Stimulated activated CD8-positive, alpha-beta memory T cell treated with anti-CD3 and anti-CD28 coated beads, Interleukin-12 subunit alpha, Interleukin-12 subunit beta, amount 100 ng/mL, for 24 hours (primary cell): Measurements from ENCODE around the gene ADGRD1.

ENCODE experiments used
- DNase-seq: peaks from one replicate; pipeline ENCODE4 v3.0.0-alpha.2; 2020; ENCODE audit errors: extremely low read depth

Gene ADGRD1

DNA sequence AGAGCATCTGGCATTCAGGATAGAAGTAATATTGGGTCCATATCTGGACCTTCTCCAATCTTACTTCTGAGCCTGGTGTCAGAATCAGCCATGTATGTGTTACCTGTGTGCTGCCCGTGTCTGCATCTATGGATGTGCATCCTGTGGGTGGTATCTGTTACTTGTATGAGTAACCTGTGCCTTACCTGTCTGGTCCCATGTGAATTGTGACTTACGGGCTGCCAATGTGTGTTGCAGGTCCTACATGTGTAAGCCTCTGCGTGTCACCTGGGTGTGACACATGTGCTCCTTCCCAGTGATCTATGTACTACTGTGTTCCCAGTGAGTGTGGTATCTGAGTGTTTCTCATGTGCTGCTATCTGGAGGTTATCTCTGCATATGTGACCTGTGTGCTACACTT, 208.4 kb downstream of the ADGRD1 start:
- no peak for DNase-seq

DNA sequence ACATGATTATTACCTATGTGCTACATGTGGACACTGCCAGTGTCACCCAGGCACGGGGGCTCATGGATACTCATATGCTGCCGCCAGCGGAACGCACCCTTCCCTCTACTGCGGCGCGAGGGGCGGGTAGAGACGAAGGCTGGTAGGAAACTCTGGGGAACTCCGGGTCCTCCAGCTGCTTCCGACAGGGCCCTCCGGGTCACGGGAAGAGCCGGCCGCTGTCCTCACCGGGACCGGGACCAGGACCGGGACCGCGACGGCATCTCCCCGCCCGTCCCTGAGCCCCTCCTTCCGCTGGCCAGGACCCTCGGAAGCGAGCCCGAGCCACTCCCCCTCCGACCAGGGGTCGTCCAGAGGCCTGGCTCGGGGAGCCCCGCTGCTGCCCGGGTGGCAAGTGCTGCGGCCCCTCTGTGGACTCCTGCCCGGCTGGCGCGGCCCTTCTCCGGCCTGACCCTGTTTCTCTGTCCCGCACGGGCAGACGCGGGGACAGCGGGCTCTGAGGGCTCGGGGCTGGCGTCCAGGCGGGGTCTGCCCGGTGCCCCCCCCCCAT, 209.6 kb downstream of the ADGRD1 start:
- no peak for DNase-seq

DNA sequence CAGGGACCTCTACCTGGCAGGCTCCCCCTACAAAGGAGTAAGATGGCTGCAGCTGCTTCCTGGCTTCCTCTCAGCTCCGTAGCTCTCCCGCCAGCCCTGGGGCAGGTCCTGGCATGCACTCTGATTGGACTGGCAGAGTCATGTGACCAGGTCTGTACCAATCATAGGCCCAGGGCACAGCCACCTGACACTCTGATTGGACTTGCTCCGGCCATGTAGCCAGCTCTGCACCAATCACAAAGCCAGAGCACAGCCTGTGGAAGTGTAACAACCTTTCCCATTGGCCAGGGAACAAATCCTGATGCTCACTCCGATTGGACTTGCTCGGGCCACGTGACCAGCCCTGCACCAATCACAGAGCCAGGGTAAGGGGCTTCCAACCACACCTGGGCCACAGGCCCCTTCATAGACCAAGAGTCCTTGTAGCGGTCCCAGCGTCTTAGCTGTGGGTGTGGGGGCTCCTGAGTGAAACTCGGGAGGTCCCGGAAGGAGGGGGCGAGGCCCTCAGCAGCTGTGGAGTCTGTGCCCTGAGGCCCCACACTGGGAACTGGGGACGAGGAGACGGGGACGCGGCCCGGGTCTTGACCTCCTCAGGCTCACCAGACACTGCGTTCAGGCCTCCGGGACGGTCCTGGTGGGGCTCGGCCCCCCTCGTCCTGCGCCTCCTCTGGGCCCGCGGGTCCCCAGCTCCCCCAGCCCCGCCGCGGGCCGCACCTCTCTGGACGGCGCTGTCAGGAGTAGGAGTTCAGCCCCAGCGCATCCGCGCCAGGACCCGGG, 210.6 kb downstream of the ADGRD1 start:
- DNase-seq = no peak

DNA sequence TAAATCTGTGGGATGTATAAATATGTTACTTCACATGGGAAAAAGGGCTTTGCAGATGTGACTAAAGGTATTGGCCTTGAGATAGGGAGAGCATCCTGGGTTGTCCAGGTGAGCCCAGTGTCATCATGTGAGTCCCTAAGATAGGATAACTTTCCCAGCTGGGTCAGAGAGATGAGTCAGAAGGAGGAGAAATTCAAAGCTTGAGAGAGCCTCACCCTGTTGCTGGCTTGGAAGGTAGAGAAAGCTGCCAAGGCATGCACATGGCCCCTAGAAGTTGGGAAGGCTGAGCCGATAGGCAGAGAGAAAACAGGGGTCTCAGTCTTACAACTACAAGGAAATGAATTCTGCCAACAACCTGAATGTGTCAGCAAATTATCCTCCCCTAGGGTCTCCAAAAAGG, 213.0 kb downstream of the ADGRD1 start:
- DNase-seq = no peak

DNA sequence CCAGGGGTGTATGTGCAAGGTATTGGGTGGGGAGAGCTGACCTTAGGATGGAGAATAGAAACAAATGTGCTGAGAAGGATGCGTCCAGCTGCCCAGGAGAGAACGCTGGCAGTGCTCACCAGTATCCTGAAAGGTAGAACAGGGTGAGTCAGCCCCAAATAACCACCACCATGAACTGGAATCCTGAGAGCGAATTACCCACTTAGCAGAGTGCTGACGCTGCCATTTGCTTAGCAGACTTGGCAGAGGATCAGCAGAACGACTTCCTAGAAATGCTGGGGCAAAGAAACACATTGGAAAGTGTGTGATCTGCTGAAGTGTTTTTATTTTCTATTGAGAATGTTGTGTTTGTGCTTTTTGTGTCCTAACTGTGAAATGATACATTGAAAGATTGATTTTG, 213.6 kb downstream of the ADGRD1 start:
- no peak for DNase-seq

DNA sequence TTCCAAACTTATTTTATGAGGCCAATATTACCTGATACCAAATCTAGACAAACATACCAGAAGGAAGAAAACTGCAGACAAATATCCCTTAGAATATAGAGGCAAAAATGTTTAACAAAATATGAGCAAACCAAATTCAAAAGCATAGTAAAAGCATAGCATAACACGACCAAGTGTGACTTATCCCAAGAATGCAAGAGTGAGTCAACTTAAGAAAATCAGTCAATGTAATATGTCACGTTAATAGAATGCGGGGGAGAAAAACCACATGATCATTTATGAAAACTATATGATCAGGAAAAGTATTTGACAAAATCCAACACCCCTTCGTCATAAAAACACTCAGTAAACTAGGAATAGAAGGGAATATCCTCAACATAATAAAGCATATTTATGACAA, 217.3 kb downstream of the ADGRD1 start:
- no peak for DNase-seq

DNA sequence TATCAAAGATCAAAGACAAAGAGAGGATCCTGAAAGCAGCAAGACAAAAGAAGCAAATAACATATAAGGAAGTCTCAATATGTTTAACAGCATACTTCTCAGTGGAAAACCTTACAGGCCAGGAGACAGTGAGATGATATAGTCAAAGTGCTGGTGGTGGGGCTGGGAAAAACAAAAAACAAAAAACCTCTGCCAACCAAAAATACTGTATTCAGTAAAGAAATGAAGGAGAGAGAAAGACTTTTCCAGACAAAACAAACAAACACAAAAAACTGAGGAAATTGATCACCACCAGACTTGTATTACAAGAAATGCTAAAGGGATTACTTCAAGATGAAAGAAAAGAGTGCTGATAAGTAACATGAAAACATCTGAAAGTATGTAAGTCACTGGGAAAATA, 221.2 kb downstream of the ADGRD1 start:
- no peak for DNase-seq

DNA sequence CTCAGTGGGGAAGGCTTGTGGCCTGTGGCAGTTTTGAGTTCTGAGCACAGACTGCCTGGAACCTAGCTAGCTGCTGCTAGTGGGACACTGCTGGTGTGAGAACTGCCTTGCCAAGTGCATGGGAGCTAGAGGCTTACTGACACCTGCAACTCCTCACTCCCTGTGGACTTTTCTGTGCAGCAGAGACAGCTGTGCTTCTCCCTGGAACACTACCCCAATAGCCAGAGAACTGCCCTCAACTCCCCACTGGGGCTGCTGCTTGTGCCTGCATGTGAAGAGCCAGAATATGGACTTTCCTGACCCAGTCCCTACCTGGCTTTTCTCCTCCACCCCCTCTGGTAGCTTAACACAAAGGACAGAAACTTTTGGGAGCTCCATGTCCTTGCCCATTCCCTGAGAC, 222.6 kb downstream of the ADGRD1 start:
- no peak for DNase-seq

DNA sequence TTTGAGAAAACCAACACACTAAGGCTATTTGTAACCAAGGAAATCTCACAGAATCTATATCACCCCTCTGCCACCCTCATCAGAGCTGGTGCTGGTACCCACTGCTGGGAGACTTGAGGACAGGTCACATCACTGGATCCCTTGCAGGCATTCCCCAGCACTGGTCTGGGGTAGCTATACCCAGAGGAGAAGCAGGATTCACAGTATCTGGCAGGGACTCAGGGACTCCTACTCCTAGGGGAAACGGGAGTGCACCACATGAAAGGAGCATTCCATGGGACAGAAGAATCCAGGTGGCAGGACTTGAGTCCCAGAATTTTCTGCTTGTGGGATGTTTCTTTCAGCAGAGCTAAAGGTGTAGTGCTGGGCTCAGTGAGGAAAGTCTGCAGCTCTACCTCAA, 223.2 kb downstream of the ADGRD1 start:
- no peak for DNase-seq

DNA sequence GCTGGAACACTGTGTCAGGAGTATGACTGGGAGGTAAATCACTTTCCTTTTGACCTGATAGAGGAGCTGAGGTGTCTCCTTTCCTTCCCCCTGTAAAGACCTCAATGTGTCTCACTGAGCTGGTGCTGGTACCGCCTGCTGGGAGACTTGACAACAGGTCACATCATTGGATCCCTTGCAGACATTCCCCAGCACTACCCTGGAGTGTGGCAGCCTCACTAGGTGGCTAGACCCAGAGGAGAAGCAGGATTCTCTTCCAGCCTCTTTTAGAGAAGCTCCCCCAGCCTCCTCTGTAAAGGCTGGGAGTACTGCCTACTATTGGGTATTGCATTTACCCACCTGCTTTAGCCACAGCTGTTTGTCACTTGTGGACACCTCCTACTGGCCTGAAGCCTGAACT, 223.9 kb downstream of the ADGRD1 start:
- no peak for DNase-seq

DNA sequence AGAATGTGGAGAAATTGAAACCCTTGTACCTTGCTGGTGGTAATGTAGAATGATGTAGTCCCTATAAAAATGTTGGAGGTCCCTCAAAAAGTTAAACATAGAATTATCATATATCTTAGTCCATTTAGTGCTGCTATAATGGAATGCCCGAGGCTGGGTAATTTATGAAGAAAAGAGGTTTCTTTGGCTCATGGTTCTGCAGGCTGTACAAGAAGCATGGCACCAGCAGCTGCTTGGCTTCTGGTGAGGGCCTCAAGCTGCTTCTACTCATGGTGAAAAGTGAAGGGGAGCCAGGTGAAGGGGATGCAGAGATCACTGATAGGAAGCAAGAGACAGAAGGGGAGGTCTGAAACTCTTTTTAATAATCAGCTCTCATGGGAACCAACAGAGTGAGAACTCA, 233.9 kb downstream of the ADGRD1 start:
- no peak for DNase-seq

DNA sequence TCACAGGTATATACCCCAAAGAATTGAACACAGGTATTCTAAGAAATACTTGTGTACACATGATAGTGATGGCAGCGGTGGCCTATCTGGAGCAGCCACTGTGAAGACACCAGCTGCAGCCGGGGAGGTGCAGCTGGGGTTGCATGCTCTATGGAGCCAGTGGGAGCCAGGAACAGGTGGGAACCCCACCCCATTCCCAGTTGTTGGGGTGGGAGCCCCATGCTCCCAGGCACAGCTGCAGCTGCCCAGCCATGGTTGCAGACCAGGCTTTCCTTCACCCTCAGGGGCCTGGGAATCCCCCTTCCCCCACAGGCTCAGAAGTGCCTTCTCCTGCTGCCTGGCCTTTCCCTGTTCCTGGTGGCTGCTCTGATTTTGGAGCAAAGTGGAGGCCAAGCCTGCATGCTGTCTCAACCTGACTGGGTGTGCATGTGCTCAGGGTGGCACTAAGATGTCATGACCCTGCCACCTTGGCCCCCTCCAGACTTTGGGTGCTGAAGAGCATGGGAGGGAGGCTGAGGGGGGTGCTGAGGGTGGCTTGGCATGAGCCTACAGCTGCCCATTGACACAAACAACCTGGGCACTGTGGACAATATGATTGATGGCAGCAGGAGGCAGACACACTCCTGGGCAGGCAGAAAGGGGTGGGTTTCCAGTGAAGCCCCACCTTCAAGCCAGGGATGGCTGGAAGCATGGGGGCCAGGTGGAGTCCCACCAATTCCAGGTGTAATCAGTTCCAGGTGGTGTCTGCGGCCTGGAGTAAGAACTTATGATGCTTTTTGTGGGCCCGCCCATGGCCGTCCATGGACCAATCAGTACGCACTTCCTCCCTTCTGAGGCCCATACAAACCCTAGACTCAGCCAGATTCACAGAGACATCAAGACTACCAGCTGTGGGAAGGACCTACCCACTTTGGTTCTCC, 234.7 kb downstream of the ADGRD1 start:
- DNase-seq = no peak

DNA sequence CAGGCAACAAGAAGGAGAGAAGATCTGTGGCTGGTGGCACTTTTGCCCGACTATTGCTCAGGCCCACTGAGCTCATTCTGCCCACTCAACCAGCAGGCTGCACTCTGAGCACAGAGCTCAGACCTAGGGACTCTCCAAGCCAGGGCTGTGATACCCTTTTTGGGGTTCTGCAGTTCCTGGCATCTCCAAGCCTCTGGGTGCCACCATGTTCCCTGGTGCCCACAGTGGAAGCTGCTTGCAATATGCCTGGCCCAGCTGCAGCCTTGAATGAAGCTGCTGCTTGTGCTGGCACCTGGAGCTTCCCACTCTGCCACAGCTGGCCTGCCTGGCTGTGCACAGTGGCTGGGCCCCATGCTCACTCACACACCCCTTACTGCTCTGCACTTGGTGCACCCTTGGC, 236.1 kb downstream of the ADGRD1 start:
- no peak for DNase-seq

DNA sequence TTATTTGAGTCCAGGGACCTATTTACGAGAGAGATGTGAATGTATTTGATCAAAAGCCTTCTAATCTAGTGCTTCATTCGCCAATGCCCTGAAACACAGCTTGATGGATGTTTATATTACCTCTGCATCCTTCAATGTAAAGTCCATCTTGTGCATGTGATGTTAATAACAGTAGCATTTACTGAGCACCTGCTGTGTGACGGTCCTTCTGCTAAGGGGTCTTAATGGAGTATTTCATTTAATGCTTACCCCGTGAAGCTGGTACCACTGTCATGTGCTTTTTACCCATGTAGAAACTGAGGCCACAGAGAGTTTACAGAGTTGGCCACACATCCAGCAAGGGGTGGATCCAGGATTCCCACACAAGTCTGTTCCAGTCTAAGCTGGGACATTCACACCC, 237.3 kb downstream of the ADGRD1 start:
- DNase-seq = no peak
